Activated T-cell treated with anti-CD3 and anti-CD28 coated beads, Interleukin-2, amount 50 U/mL, for 4 hours (primary cell): ENCODE data around the gene NBPF1. TPM values are rescaled to one million over a fixed set of nuclear protein-coding genes. Genes with fewer than 3 reads are reported as not detected.
"Not testable (repeated sequence)": the region's sequence is repeated elsewhere in the genome, so short reads cannot be mapped to it uniquely, and the experiment has no call there.

Experiments used
- ATAC-seq, 2 donors: fragments of 200-7000 bp; cut with Tn5 transposase; one replicate each; pipeline ENCODE4 v1.10.0; 2021
- DNase-seq: peaks from one replicate; pipeline ENCODE4 v3.0.0-alpha.2; 2020
- H3K27me3 Mint-ChIP-seq: one replicate; pipeline ENCODE4 v1.8.0; 2021; ENCODE audit warnings: low read depth, mixed read lengths
- H3K36me3 Mint-ChIP-seq: one replicate; pipeline ENCODE4 v1.8.0; 2022; ENCODE audit warnings: mixed read lengths; ENCODE audit not compliant: insufficient read depth
- H3K4me1 Mint-ChIP-seq: one replicate; pipeline ENCODE4 v1.8.0; 2021; ENCODE audit warnings: low read depth, mixed read lengths
- H3K4me3 Mint-ChIP-seq: one replicate; pipeline ENCODE4 v1.8.0; 2021; ENCODE audit warnings: mild to moderate bottlenecking, moderate library complexity, mixed read lengths
- H3K9me3 Mint-ChIP-seq: one replicate; pipeline ENCODE4 v1.8.0; 2021; ENCODE audit warnings: mixed read lengths
- total RNA-seq, 3 donors: library from RNA; stranded (reverse); gene quantifications; one replicate each; pipeline ENCODE4 v1.2.1, GENCODE V29; 2021

Gene NBPF1
- total RNA-seq, 3 donors from 2014 or later, result 4.9 to 8.4 (median 5.8) TPM

DNA sequence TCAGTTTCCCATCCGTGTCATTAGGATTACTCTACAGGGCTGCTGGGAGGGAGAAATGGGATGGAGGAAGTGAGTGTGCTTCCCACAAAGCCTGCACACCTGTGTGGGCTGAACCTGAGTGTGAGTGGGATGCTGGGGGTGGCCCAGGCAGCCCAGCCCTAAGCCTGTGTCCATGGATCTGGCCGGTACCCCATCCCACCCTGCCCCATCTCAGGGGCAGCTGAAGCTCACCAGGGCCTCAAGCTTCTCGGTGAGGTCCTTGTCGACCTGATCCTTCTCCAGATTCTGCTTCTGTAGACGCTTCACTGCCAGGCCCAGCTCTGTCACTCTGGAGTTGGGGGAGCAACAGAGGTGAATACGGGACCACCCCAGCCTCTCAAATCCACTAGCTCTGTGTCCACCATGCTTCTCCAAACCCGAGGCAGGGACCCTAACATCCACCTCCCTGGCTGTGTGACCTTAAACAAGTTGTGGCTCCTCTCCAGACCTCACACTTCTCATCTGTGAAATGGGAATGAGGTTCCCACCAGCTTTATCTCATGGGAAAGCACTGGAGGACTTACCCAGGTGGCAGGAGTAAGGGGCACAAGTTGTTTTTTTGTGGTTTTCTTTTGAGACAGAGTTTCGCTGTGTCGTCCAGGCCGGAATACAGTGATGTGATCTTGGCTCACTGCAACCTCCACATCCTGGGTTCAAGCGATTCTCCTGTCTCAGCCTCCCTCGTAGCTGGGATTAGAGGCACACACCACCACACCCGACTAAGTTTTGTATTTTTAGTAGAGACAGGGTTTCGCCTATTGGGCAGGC lies 18.9 kb upstream of the NBPF1 start:
- not testable (repeated sequence) for ATAC-seq, DNase-seq, H3K9me3 Mint-ChIP-seq, H3K27me3 Mint-ChIP-seq, H3K4me1 Mint-ChIP-seq, H3K4me3 Mint-ChIP-seq
- peaks cover 28% of the 10 kb centered on the region for H3K36me3 Mint-ChIP-seq

DNA sequence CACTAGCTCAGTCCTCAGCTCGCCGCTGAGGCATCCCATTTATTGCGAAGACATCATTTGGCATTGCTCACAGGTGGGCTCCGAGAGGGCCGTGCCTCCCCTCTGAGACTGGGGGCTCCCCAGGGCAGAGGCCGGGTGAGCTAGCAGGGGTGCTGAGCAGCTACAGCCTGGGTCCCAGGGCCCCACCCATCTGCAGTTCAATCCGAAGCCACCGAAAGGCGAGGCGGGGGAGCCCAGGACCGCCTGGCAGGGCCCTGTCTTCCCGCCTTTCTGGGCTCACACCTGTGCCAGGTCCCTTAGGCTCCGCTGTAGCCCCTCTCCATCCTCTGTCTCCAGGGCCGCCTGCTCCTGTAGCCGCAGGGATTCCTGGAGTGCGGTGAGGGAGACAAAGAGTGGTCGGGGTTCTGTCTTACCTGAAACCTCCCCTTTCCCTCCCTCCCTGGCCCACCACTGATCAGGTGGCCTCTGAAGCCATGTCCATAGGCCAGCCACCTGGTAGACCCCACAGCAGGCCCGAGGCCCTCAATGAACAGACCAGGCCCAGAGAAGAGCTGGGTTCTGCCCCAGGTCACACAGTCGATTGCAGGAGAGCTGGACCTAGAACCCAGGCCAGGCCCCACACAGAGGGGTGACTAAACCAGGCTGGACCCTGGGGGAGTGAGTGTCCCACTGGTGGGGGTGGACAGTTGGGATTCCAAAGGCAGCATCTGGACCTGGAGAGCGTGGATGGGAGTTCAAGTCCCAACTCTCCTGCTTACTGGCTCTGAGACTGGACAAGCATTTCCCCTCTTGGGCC lies 18.1 kb upstream of the NBPF1 start:
- DNase-seq (no peak), ATAC-seq (no peak)
- no peaks in the 10 kb centered on the region for H3K9me3 Mint-ChIP-seq
- H3K4me3 Mint-ChIP-seq, result no peak overlapping the region
- no peaks in the 10 kb centered on the region for H3K4me1 Mint-ChIP-seq
- H3K27me3 Mint-ChIP-seq, result no peaks in the 10 kb centered on the region
- H3K36me3 Mint-ChIP-seq, result peaks cover 28% of the 10 kb centered on the region

DNA sequence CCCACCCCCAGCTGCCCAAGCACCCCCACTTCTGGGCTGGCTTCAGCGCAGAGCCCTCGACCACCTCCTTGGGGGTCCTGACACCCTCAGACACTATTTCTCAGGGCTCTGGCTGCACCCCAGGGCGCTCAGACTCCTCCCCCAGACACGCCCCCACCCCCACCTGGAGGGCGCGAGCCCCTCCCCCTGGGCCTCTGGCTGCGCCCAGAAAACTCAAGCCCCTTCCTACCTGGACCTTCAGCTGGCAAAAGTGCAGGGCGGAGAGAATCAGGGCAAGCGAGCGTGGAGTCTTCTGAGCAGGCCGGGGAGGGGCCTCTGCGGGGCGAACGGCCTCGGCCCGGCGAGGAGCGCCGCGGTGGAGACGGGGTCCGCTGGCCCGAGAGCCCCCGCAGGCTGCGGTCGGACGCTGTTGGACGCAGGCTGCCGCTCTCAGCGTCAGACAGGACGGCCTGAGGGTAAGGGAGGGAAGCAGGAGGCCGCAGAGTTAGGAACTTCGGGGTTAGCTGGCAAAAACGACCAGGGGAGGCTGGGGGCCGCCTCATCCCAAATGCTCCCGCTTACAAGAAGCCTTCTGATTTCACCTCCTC lies 17.4 kb upstream of the NBPF1 start:
- H3K27me3 Mint-ChIP-seq, result no peaks in the 10 kb centered on the region
- no peaks in the 10 kb centered on the region for H3K9me3 Mint-ChIP-seq
- peaks cover 35% of the 10 kb centered on the region for H3K36me3 Mint-ChIP-seq
- H3K4me3 Mint-ChIP-seq, result no peak overlapping the region
- no peaks in the 10 kb centered on the region for H3K4me1 Mint-ChIP-seq
- ATAC-seq, result no peak
- DNase-seq, result no peak

DNA sequence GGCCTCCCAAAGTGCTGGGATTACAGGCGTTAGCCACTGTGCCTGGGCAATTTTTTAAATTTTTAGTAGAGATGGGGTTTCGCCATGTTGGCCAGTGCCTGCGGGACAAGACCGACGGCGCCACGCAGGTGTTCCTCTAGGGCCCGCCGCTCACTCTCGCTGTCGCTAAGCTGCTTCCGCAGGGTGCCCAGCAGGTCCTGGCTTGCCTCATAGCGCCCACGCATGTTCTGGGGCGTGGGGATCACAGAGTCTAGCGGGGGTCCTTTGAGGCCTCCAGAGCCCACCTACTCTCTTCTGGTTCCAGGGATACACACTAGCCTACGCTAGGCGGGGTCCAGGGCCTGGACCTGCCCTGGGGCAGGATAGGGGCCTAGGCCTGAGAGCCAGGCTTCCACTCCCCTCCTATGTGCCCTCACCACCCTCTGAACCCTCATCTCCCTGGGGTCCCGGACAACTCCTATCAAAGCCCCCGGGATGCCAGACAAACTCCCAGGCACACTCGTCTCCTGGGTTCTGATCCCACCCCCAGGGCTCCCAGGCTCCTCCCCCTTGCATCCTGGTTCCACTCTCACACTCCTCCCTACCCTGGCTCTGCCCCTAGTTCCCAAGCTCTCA lies 16.7 kb upstream of the NBPF1 start:
- not testable (repeated sequence) for H3K4me1 Mint-ChIP-seq, H3K4me3 Mint-ChIP-seq, ATAC-seq, DNase-seq, H3K9me3 Mint-ChIP-seq, H3K27me3 Mint-ChIP-seq
- peaks cover 35% of the 10 kb centered on the region for H3K36me3 Mint-ChIP-seq

DNA sequence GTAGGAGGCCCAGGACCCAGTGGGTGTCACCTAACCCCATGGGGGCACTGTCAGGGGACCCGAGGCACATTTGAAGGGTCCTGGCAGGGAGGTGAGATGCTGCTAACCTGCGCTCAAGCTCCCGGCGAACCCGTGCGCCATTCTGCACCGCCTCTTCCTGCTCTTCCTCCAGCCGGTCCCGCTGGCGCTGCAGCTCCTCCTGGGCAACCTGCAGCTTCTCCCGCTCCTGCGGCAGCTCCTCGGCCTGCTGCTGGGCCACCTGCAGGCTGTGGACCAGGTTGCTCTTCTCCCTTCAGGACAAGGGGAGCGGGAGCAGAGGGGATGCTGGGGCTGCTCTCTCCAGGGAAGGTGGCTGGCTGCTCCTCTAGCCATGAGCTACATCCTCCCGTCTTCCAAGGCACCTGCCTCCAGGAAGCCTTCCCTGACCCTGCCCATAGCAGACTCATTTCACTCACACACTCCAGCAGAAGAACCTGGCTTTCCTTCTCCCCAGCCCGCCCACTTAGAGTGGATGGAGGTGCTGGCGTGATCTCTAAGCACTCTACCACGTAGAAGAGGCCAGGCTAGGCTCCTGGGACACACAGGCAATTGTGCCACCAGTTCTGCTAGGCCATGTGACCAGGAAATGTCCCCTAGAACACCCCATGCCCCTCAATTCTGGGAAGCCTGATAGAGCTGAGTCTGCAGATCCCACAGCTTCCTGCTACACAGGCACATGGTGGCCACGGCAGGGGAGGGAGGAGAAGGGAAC lies 15.2 kb upstream of the NBPF1 start:
- ATAC-seq (no peak), DNase-seq (no peak)
- H3K27me3 Mint-ChIP-seq, result no peaks in the 10 kb centered on the region
- H3K4me1 Mint-ChIP-seq, result no peaks in the 10 kb centered on the region
- H3K9me3 Mint-ChIP-seq, result no peaks in the 10 kb centered on the region
- H3K36me3 Mint-ChIP-seq, result peaks cover 29% of the 10 kb centered on the region
- no peak overlapping the region for H3K4me3 Mint-ChIP-seq

DNA sequence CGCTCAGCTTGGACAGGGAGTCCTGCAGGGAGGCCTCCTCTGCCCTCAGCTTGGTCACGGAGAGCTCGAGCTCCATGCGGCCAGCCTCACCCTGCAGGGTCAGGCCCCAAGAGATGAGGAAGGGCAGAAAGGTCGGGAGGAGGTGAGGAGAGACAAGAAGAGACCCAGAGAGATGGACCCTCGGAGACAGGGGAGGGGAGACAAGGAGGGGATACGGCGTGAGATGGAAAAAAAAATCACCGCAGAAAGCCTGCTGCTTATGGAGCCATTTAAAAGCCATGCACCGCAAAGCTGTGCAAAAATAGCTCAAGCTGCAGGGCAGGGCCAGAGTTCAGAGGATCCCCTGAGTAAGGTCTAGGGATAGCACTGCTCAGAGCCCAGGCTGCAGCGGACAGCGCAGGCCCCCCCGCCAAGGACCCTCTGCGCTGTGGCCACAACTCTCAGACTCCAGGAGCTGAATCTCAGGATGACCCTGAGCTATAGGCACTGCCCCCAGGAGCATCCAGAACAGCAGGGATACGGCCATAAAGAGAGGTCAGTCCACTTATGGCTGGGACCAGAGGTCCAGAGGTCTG lies 13.1 kb upstream of the NBPF1 start:
- ATAC-seq, H3K4me3 Mint-ChIP-seq, H3K27me3 Mint-ChIP-seq, DNase-seq, H3K4me1 Mint-ChIP-seq, H3K9me3 Mint-ChIP-seq: not testable (repeated sequence)
- H3K36me3 Mint-ChIP-seq, result peaks cover 29% of the 10 kb centered on the region

DNA sequence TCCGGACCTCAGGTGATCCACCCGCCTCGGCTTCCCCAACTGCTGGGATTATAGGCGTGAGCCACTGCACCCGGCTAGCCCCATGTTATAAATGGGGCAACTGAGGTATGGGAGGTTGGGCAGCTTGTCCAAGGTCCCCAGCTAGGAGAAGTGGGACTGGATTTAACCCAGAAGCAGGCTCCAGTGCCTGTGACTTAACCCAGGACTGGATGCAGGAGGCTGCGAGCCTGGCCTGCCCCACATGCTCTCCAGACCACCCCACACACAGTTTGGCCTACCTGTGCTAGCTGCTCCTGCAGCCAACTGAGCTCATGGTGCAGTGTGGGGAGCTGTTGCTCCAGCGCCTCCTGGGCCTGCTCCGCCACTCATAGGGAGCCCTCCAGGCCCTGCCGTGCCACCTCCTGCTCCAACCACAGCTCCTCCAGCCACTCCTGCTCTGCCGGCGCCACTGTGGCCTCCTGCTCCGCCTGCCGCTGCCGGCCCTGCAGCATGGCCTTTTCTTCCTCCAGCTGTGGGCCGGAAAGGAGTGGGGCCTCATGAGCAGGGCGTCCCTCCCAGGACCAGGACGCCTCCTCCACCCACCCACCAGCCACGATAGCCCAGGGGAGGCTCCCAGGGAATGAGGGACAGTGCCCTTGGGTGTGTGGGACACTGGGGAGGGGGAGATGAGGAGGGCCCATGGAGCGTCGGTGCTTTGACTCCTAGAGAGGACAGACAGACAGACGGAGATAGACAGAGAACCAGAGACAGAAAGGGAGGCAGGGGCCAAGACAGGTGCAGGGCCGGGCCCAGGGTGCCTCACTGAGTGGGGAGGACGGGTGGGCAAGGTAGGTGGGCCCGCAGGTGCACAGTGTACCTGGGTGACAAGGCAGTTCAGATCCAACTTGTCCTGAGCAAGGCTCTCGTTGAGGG lies 12.4 kb upstream of the NBPF1 start:
- DNase-seq (no peak), ATAC-seq (no peak)
- peaks cover 29% of the 10 kb centered on the region for H3K36me3 Mint-ChIP-seq
- no peaks in the 10 kb centered on the region for H3K9me3 Mint-ChIP-seq
- H3K27me3 Mint-ChIP-seq, result no peaks in the 10 kb centered on the region
- no peaks in the 10 kb centered on the region for H3K4me1 Mint-ChIP-seq
- no peak overlapping the region for H3K4me3 Mint-ChIP-seq

DNA sequence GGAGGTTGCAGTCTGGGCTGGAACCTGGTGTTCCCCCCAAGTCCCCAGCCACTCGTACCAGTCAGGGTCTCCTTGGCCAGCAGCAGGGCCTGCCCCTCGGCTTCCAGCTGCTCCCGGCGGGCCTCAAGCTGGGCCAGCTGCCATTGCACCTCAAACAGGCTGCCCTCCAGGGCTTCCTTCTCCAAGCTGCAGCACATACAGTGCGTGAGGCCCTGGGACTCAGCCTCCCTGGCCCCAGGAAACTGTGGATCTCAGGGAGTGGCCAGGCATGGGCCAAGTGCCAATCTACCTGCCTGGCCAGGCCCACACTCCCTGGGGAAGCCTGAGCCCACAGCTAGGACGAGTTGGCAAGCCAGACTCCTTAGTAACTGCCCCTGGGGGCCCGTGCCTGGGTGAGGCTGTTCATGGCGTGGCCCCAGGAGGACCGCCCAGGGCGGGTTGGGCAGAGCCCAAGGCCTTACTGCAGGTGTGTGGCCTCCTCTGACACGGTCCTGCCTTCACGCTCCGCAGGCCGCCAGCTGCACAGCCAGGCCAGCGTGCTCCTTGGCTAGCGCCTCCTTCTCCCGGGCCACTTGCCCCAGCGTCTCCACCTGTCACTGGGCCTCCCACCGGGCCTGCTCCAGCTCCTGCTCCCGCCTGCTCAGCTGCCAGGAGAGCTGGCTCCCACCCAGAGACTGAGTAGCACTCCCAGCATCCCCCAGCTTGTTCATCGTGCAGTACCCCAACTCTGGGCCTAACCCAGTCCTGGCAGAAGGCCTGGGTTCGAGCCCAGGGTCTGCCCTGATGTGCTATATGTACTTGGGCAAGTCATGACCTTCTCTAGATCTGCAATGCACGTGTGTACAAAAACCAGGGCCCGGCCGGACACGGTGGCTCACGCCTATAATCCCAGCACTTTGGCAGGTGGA lies 10.7 kb upstream of the NBPF1 start:
- H3K27me3 Mint-ChIP-seq, DNase-seq, H3K4me3 Mint-ChIP-seq, ATAC-seq, H3K9me3 Mint-ChIP-seq, H3K4me1 Mint-ChIP-seq: not testable (repeated sequence)
- peaks cover 18% of the 10 kb centered on the region for H3K36me3 Mint-ChIP-seq

DNA sequence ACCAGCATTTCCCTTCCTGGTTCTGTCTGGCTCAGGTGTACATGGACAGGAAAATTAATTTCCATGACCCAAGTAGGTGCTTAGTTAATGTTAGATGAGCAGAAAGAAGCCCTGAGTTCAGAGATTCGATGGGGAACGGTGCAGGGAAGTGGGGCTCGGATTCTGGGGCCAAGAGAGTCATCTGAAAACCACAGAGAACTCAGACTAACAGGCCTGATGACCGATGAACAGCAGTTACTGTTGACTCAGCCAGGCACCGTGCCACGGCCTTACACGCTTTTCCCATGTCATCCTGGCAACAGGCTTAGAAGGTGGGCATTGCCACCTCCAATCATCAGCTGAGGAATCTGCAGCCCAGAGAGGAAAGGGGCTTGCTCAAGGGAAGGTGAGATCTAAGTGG lies 10.0 kb upstream of the NBPF1 start:
- not testable (repeated sequence) for ATAC-seq, H3K9me3 Mint-ChIP-seq, DNase-seq, H3K4me3 Mint-ChIP-seq, H3K27me3 Mint-ChIP-seq, H3K4me1 Mint-ChIP-seq
- H3K36me3 Mint-ChIP-seq, result peaks cover 13% of the 10 kb centered on the region

DNA sequence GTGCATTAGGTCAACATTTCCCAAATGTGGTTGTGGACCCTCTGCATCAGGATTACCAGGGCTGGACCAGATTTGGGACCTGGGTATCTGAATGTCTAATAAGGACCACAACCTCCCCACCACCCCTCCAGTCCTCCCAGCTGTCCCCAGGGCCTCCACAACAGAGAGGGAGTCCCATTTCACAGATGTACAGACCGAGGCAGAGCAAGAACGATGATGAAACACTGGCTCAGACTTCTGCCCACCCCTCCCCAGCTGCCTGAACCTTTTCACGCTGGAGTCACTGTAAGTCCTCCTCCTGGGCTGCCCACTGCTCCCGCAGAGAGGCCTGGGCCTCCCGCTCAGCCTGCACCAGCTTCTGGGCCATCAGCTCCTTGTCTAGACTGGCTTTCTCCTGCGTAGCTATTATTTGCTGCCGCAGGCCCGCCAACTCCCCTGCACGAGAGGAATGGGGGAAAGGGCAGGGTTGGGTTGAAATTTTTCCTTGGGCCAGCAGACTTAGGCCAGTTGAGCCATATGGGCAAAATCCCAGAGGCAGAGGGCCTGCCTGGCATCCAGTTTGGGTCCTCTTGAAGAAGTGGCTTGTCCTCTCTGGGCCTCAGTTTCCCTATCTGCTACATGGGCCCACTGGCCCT lies 8.4 kb upstream of the NBPF1 start:
- H3K27me3 Mint-ChIP-seq, DNase-seq, H3K36me3 Mint-ChIP-seq, ATAC-seq, H3K9me3 Mint-ChIP-seq, H3K4me1 Mint-ChIP-seq, H3K4me3 Mint-ChIP-seq: not testable (repeated sequence)

DNA sequence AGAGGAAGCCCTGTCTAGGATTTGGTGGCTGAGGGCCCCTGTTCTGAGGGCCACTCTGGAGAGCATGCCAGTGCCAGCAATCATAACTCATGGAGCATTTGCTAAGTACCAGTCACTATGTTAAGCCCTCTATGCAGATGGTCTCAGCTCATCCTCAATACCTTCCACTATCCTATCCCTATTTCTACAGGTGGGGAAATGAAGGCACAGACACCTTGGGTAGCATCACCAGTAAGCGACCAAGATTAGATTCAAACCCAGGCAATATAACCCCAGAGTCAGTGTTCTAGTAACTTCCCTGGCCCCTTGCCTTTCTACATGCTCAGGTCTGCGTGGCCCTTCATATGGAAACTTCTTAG lies 7.9 kb upstream of the NBPF1 start:
- Mint-ChIP-seq H3K4me3 (no peak overlapping the region), H3K36me3 (peaks cover 7% of the 10 kb centered on the region), H3K4me1 (no peaks in the 10 kb centered on the region), H3K9me3 (no peaks in the 10 kb centered on the region), H3K27me3 (no peaks in the 10 kb centered on the region)
- ATAC-seq (no peak), DNase-seq (no peak)
